HUES6 (cell line): ENCODE measurements around the gene LBP.
"Not testable (repeated sequence)": the region's sequence is repeated elsewhere in the genome, so short reads cannot be mapped to it uniquely, and the experiment has no call there.

Experiments used
- H3K27ac ChIP-seq: 2 replicates; pipeline ENCODE4 v1.7.0; 2013; ENCODE audit warnings: low read depth, mild to moderate bottlenecking, low read length, inconsistent platforms
- H3K27me3 ChIP-seq: 2 replicates; pipeline ENCODE4 v1.6.1; 2013; ENCODE audit warnings: low read length; ENCODE audit not compliant: control insufficient read depth, insufficient read depth
- H3K36me3 ChIP-seq: 2 replicates; pipeline ENCODE4 v1.6.1; 2013; ENCODE audit warnings: low read length; ENCODE audit not compliant: control insufficient read depth, insufficient read depth
- H3K4me1 ChIP-seq: 2 replicates; pipeline ENCODE4 v1.6.1; 2013; ENCODE audit warnings: low read length; ENCODE audit not compliant: control insufficient read depth, insufficient read depth
- H3K4me3 ChIP-seq: 2 replicates; pipeline ENCODE4 v1.5.1; 2013; ENCODE audit warnings: low read depth, low read length
- H3K9ac ChIP-seq: one replicate; pipeline ENCODE4 v1.6.1; 2013; ENCODE audit warnings: mild to moderate bottlenecking, low read length
- H3K9me3 ChIP-seq: 2 replicates; pipeline ENCODE4 v1.6.1; 2013; ENCODE audit warnings: low read depth, low read length; ENCODE audit not compliant: control insufficient read depth, insufficient read depth

Gene LBP

DNA sequence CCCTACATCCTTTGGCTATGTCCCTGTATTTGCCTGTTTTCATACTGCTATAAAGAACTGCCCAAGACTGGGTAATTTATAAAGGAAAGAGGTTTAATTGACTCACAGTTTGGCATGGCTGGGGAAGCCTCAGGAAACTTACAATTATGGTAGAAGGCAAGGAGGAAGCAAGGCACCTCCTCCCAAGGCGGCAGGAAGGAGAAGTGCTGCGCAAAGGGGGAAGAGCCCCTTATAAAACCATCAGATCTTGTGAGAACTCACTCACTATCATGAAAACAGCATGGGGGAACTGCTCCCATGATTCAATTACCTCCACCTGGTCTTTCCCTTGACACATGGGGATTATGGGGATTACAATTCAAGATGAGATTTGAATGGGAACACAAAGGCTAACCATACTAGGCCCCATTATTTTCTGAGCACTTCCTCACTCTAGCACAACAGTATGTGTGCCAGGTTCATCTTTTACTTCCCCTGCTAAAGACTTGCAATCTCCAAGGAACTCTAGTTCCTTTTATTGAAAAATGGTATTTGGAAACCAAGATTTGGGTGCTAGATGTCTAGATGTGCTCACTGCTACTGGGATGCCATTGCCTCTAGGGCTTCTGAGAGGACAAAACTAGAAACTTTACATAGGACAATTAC lies 49.6 kb downstream of the LBP start:
- H3K9ac ChIP-seq, H3K27ac ChIP-seq, H3K4me1 ChIP-seq, H3K36me3 ChIP-seq, H3K27me3 ChIP-seq, H3K4me3 ChIP-seq, H3K9me3 ChIP-seq: not testable (repeated sequence)

GRCh38 chr20:38402089-38402488 lies 55.8 kb downstream of the LBP start:
- Histone ChIP-seq H3K27me3 (no peaks in the 10 kb centered on the region), H3K4me3 (no peak overlapping the region), H3K9ac (no peak overlapping the region), H3K36me3 (no peaks in the 10 kb centered on the region), H3K4me1 (no peaks in the 10 kb centered on the region), H3K9me3 (peaks cover 21% of the 10 kb centered on the region), H3K27ac (no peak overlapping the region)

DNA sequence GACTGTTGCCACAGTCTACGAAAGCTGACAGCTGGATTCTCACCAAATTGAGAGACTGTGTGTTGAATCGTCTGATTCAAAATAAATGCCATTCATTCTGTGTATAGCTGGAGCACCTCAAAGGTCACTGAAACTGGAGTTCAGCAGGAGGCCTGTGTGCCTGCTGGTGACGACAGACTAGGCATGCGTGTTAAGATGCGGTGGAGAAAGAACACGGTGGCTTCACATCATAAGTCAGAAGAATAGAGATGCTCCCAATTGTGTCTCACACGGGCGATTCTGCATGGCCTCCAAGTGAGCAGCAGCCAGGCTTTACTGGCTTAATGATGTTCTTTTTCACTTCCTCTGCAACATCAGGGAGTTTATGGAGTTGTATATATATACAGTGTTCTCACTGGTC lies 56.5 kb downstream of the LBP start:
- no peaks in the 10 kb centered on the region for H3K4me1 ChIP-seq
- no peak overlapping the region for H3K27ac ChIP-seq
- H3K27me3 ChIP-seq, result no peaks in the 10 kb centered on the region
- H3K9me3 ChIP-seq, result peaks cover 21% of the 10 kb centered on the region
- H3K36me3 ChIP-seq, result no peaks in the 10 kb centered on the region
- H3K9ac ChIP-seq, result no peak overlapping the region
- no peak overlapping the region for H3K4me3 ChIP-seq

- no peaks in the 10 kb centered on the region for H3K27me3 ChIP-seq
- H3K4me3 ChIP-seq, result no peak overlapping the region
- H3K9me3 ChIP-seq, result peaks cover 21% of the 10 kb centered on the region
- H3K9ac ChIP-seq, result no peak overlapping the region
- no peak overlapping the region for H3K27ac ChIP-seq
- H3K36me3 ChIP-seq, result no peaks in the 10 kb centered on the region
- H3K4me1 ChIP-seq, result no peaks in the 10 kb centered on the region
Measured at GRCh38 chr20:38404016-38404415, 57.7 kb downstream of the LBP start.

DNA sequence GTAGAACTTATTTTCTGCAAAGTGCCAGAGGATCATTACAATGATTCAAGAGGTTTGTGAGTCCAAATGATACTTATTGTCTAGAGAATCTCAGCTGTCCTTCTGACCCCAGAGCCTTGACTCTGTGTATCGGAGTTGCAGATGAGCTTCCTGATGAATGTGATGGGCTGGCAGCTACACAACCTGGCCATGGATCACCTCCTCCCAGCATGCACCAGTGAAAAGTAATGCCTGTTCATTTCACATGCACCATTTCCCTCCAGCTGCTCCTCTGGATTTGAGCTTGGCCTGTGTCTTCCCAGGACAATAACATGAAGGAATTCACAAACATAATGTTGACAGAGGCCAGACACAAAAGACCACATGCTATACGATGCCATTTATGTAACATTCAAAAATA lies 58.9 kb downstream of the LBP start:
- Histone ChIP-seq H3K4me3 (no peak overlapping the region), H3K36me3 (no peaks in the 10 kb centered on the region), H3K4me1 (no peaks in the 10 kb centered on the region), H3K27ac (no peak overlapping the region), H3K27me3 (no peaks in the 10 kb centered on the region), H3K9ac (no peak overlapping the region), H3K9me3 (peaks cover 21% of the 10 kb centered on the region)

- Histone ChIP-seq H3K9me3 (peaks cover 21% of the 10 kb centered on the region), H3K4me3 (no peak overlapping the region), H3K36me3 (peaks cover 4% of the 10 kb centered on the region; the same call in 1 of the 2 replicates), H3K27me3 (no peaks in the 10 kb centered on the region), H3K4me1 (no peaks in the 10 kb centered on the region), H3K27ac (no peak overlapping the region), H3K9ac (no peak overlapping the region)
Measured at GRCh38 chr20:38406476-38406875, 60.2 kb downstream of the LBP start.

DNA sequence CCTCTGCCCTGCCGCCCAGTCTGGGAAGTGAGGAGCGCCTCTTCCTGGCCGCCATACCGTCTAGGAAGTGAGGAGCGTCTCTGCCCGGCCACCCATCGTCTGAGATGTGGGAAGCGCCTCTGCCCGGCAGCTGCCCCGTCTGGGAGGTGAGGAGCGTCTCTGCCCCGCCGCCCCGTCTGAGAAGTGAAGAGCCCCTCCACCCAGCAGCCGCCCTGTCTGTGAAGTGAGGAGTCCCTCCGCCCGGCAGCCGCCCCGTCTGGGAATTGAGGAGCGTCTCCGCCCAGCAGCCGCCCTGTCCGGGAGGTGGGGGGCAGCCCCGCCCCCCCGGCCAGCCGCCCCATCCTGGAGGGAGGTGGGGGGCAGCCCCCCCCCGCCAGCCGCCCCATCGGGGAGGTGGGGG lies 61.0 kb downstream of the LBP start:
- Histone ChIP-seq H3K36me3 (peaks cover 7% of the 10 kb centered on the region; the same call in 1 of the 2 replicates), H3K27ac (no peak overlapping the region), H3K4me3 (no peak overlapping the region), H3K27me3 (no peaks in the 10 kb centered on the region), H3K9me3 (peaks cover 21% of the 10 kb centered on the region), H3K9ac (no peak overlapping the region), H3K4me1 (no peaks in the 10 kb centered on the region)

- H3K36me3 ChIP-seq, H3K4me1 ChIP-seq, H3K27me3 ChIP-seq, H3K4me3 ChIP-seq, H3K27ac ChIP-seq, H3K9ac ChIP-seq: not testable (repeated sequence)
- peaks cover 21% of the 10 kb centered on the region for H3K9me3 ChIP-seq
Measured at GRCh38 chr20:38407822-38408221, 61.5 kb downstream of the LBP start.

DNA sequence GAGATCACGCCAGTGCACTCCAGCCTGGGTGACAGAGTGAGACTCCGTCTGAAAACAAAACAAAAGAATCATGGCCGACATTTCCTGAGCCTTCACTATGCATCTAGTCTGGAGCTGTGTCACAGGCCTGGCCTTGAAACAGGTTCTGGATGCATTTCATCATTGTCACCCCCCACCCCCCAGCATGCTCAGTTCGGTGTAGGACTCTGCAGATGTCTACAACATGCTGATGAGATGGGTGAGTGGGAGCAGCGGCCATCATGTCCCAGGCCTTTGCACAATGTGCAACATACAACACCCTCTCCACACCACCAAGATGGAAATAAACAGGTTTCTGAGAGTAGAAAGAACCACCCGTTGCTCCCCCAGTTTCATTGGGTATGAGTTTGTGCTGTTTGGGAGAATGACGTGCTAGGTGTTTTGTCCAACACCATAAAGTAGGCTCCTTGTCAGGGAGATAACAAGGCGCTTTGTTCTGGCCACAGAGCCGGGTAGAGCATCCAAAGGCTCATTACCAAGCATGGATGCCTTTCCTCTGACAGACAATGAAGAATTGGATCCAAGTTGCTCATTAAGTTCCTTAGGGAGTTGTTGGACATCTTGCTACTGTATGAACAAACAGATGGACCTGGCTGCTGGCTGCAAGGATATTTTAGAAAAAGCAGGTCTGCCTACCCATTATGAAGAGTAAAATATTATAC lies 66.7 kb downstream of the LBP start:
- H3K27me3 ChIP-seq, result no peaks in the 10 kb centered on the region
- no peak overlapping the region for H3K9ac ChIP-seq
- no peaks in the 10 kb centered on the region for H3K9me3 ChIP-seq
- H3K4me3 ChIP-seq, result no peak overlapping the region
- no peak overlapping the region for H3K27ac ChIP-seq
- H3K36me3 ChIP-seq, result peaks cover 41% of the 10 kb centered on the region
- H3K4me1 ChIP-seq, result peaks cover 13% of the 10 kb centered on the region

GRCh38 chr20:38414769-38415450 lies 68.6 kb downstream of the LBP start:
- Histone ChIP-seq H3K4me1 (peaks cover 13% of the 10 kb centered on the region), H3K9ac (no peak overlapping the region), H3K27ac (no peak overlapping the region), H3K9me3 (no peaks in the 10 kb centered on the region), H3K4me3 (no peak overlapping the region), H3K36me3 (peaks cover 60% of the 10 kb centered on the region), H3K27me3 (no peaks in the 10 kb centered on the region)

DNA sequence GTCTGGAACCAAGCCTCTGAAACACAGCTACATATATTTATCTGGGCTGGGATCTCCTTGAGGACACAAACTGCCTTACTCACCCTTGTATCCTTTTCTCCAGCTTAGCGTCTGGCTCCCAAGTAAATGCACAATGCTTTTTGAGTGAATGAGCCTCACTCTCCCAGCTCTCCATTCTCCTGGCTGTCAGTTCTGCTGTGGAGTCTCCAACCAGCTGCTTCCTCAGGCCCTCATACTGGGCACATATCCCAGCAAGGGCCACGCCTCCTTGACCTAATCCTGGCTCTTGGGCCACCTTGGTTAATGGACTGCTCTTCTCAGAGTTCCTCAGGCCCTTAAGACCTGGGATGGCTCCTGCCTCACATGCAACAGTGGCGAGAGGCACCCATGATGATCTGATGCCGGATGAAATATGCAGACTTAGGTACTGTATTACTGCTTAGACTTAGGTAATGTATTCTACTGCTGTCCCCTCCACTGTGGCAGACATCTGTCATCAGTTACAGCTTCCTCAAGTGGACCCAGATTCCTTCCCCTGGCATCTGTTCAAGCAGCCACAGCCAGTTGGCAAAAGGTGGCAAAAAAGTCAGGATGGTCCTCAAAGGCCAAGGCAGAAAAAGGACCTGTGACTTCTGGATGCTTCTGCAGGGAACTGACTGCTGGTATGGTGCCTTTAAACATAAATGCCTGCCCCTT lies 72.4 kb downstream of the LBP start:
- Histone ChIP-seq H3K36me3 (peaks cover 81% of the 10 kb centered on the region), H3K9ac (no peak overlapping the region), H3K27ac (no peak overlapping the region)

More for the DNA sequence above, 72.4 kb downstream of the LBP start:
- no peaks in the 10 kb centered on the region for H3K27me3 ChIP-seq
- H3K4me3 ChIP-seq, result no peak overlapping the region
- H3K9me3 ChIP-seq, result no peaks in the 10 kb centered on the region
- peaks cover 13% of the 10 kb centered on the region for H3K4me1 ChIP-seq
